Esophagus muscularis mucosa (tissue), 4 donors: ENCODE results near the gene UBA52.

Experiments
- CTCF ChIP-seq, 3 experiments: fragments of 200-600 bp in 2 of 3; fragments of 450-650 bp in 1 of 3; sonication (generic) in 2 of 3; IDR thresholded peaks; one replicate each; pipeline ENCODE4 v1.5.1; 2017 to 2019; ENCODE audit warnings: antibody characterized with exemption in 3 of 3, mild to moderate bottlenecking in 2 of 3, moderate library complexity in 1 of 3
- EP300 ChIP-seq: sonication (generic); formaldehyde crosslinking; IDR thresholded peaks from one replicate; pipeline ENCODE4 v1.6.1; 2017; ENCODE audit warnings: antibody characterized with exemption
- POLR2A ChIP-seq: fragments of 450-650 bp; IDR thresholded peaks from one replicate; pipeline ENCODE4 v1.6.1; 2017; ENCODE audit warnings: antibody characterized with exemption, moderate library complexity, mild to moderate bottlenecking, low read depth
- POLR2AphosphoS5 ChIP-seq, 2 donors: sonication (generic); formaldehyde crosslinking; IDR thresholded peaks; one replicate each; pipeline ENCODE4 v1.6.1; 2017; ENCODE audit warnings: antibody characterized with exemption in 2 of 2

- TF ChIP-seq POLR2A (no peak), EP300 (no peak), CTCF (IDR thresholded peaks at IDR 0.05) (peak in 1 of 3 experiments; percentile 29), POLR2AphosphoS5 (IDR thresholded peaks at IDR 0.05) (no peak)
These were observed 31.7 kb downstream of the UBA52 start for GRCh38 chr19:18603255-18603957.
